PC-3 (cell line): ENCODE measurements around the gene PFKM. TPM values are rescaled to one million over a fixed set of nuclear protein-coding genes. Genes with fewer than 3 reads are reported as not detected.

Experiments used
- ATAC-seq: fragments of 200-7000 bp; cut with Tn5 transposase; 2 replicates; pipeline ENCODE4 v1.9.1; 2020; ENCODE audit warnings: mild to moderate bottlenecking, moderate library complexity
- BruUV-seq: library from RNA; stranded (reverse); fragments of 400-500 nt; replicated peaks from 2 replicates; lab custom pipeline; 2021; lab: Mats Ljungman, UMichigan
- CTCF ChIA-PET: fragments of 300-600 bp; sonication (Branson Sonifier 250); formaldehyde crosslinking; loops from one replicate; lab custom pipeline; 2022; ENCODE audit warnings: antibody characterized with exemption; lab: Charles Lee
- POLR2A ChIA-PET: fragments of 300-600 bp; sonication (Branson Sonifier 250); formaldehyde crosslinking; loops from one replicate; lab custom pipeline; 2022; ENCODE audit warnings: antibody characterized with exemption; ENCODE audit not compliant: unreplicated experiment; lab: Charles Lee
- DNase-seq: peaks from one replicate; pipeline ENCODE4 v3.0.0-alpha.2; 2015
- H2AFZ ChIP-seq: fragments of 300-600 bp; sonication (generic); 2 replicates; pipeline ENCODE4 v1.6.0; 2016; ENCODE audit warnings: antibody characterized with exemption, low read length
- H3F3A ChIP-seq: fragments of 300-600 bp; sonication (generic); one replicate; pipeline ENCODE4 v1.6.0; 2017; ENCODE audit warnings: antibody characterized with exemption, low read length, control low read depth, mild to moderate bottlenecking; ENCODE audit not compliant: unreplicated experiment
- H3K27ac ChIP-seq: fragments of 300-600 bp; sonication (generic); 2 replicates; pipeline ENCODE4 v1.5.1; 2016; ENCODE audit warnings: mild to moderate bottlenecking, low read length
- H3K27me3 ChIP-seq: fragments of 300-600 bp; sonication (generic); 2 replicates; pipeline ENCODE4 v1.6.1; 2016; ENCODE audit warnings: low read length, mixed read lengths
- H3K36me3 ChIP-seq: fragments of 300-600 bp; sonication (generic); 2 replicates; pipeline ENCODE4 v1.6.1; 2016; ENCODE audit warnings: low read depth, mixed run types, low read length, mixed read lengths
- H3K4me1 ChIP-seq: fragments of 300-600 bp; sonication (generic); 2 replicates; pipeline ENCODE4 v1.5.1; 2016; ENCODE audit warnings: low read length; ENCODE audit not compliant: insufficient read depth
- H3K4me2 ChIP-seq: fragments of 300-600 bp; sonication (generic); 2 replicates; pipeline ENCODE4 v1.6.0; 2016; ENCODE audit warnings: low read length
- H3K4me3 ChIP-seq: fragments of 300-600 bp; sonication (generic); 2 replicates; pipeline ENCODE4 v1.5.1; 2016; ENCODE audit warnings: mild to moderate bottlenecking, low read length, mixed read lengths
- H3K79me2 ChIP-seq: fragments of 300-600 bp; sonication (generic); 2 replicates; pipeline ENCODE4 v1.6.1; 2017; ENCODE audit warnings: low read length, mixed read lengths
- H3K9ac ChIP-seq: fragments of 300-600 bp; sonication (generic); 2 replicates; pipeline ENCODE4 v1.6.0; 2016; ENCODE audit warnings: mild to moderate bottlenecking, low read length
- H3K9me2 ChIP-seq: fragments of 300-600 bp; sonication (generic); replicated peaks from 2 replicates; pipeline ENCODE4 v1.6.1; 2016; ENCODE audit warnings: mixed run types, low read length, mixed read lengths
- H3K9me3 ChIP-seq: fragments of 300-600 bp; sonication (generic); 2 replicates; pipeline ENCODE4 v1.6.1; 2016; ENCODE audit warnings: low read length, mixed read lengths
- H4K20me1 ChIP-seq: fragments of 300-600 bp; sonication (generic); 2 replicates; pipeline ENCODE4 v1.6.1; 2016; ENCODE audit warnings: low read length, mixed read lengths
- EZH2 ChIP-seq: fragments of 300-600 bp; sonication (generic); IDR thresholded peaks from one replicate; pipeline ENCODE4 v1.6.1; 2017; ENCODE audit warnings: antibody characterized with exemption, mild to moderate bottlenecking, low read length; ENCODE audit not compliant: unreplicated experiment
- EZH2phosphoT487 ChIP-seq: fragments of 300-600 bp; sonication (generic); IDR thresholded peaks from 2 replicates; pipeline ENCODE4 v1.6.1; 2018; ENCODE audit warnings: mild to moderate bottlenecking, antibody characterized with exemption, low read length, borderline replicate concordance
- intact Hi-C: fragments of 100-400 bp; cut with micrococcal nuclease; formaldehyde crosslinking; loops from 2 replicates; pipeline ENCODE4 v1.9.0; 2023
- total RNA-seq: library from RNA; depleted of rRNA; stranded (reverse); fragments of >200 nt; gene quantifications from 2 replicates; pipeline ENCODE4 v1.2.3, GENCODE V29; 2014
- TF ChIP-seq, protein P1 (sequence below): fragments of 300-600 bp; sonication (generic); conservative IDR thresholded peaks from 2 replicates; pipeline ENCODE4 v1.5.1; 2017; ENCODE audit warnings: antibody characterized with exemption, low read depth, mild to moderate bottlenecking, low read length

Gene PFKM
- total RNA-seq, 1 experiment from 2014 or later: 62.2 TPM

DNA sequence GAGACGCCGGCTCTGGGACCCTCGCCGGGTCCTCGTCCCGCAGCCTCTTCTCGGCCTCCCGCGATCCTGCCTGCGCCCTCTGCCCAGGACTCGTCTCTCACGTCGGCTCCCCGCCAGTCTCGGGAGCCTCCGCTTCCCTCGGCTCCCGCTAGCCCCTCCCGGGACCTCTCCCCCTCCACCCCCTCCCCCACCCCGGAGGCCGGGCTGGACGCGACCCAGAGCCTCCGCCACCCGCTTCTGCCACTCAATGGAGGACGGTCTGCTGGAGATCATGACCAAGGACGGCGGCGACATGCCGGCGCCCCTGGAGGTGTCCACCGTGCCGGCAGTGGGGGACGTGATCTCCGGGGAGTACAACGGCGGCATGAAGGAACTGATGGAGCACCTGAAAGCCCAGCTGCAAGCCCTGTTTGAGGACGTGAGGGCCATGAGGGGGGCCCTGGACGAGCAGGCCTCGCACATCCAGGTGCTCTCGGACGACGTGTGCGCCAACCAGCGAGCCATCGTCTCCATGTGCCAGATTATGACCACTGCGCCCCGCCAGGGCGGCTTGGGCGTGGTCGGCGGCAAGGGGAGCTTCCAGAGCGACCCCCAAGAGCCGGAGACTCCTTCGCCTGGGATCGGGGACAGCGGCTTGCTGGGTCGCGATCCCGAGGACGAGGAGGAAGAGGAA, 64.8 kb downstream of the PFKM start:
- H3K9me3 ChIP-seq: no peaks in the 10 kb centered on the region
- no peaks in the 10 kb centered on the region for H3K9me2 ChIP-seq
- no peak overlapping the region for H3K4me2 ChIP-seq
- CTCF ChIA-PET: no interaction called here
- POLR2A ChIA-PET: no interaction called here
- no peaks in the 10 kb centered on the region for H3K79me2 ChIP-seq
- no TSS peak for BruUV-seq
- H2AFZ ChIP-seq: no peak overlapping the region
- no peak for TF ChIP-seq EZH2
- TF ChIP-seq, protein P1, sequence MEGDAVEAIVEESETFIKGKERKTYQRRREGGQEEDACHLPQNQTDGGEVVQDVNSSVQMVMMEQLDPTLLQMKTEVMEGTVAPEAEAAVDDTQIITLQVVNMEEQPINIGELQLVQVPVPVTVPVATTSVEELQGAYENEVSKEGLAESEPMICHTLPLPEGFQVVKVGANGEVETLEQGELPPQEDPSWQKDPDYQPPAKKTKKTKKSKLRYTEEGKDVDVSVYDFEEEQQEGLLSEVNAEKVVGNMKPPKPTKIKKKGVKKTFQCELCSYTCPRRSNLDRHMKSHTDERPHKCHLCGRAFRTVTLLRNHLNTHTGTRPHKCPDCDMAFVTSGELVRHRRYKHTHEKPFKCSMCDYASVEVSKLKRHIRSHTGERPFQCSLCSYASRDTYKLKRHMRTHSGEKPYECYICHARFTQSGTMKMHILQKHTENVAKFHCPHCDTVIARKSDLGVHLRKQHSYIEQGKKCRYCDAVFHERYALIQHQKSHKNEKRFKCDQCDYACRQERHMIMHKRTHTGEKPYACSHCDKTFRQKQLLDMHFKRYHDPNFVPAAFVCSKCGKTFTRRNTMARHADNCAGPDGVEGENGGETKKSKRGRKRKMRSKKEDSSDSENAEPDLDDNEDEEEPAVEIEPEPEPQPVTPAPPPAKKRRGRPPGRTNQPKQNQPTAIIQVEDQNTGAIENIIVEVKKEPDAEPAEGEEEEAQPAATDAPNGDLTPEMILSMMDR: no peak
- TF ChIP-seq EZH2phosphoT487: no peak
- no peak overlapping the region for H3K27ac ChIP-seq
- H3F3A ChIP-seq: no peaks in the 10 kb centered on the region
- ATAC-seq (no peak), DNase-seq (no peak)
- intact Hi-C loops: loop anchor here (10.0 kb wide), 1 partner anchor 279 kb away; the partner anchor contains the start of gene VDR
- no peaks in the 10 kb centered on the region for H3K36me3 ChIP-seq
- no peak overlapping the region for H3K9ac ChIP-seq
- no peak overlapping the region for H3K4me3 ChIP-seq
- peaks cover 13% of the 10 kb centered on the region for H3K4me1 ChIP-seq
- H4K20me1 ChIP-seq: no peaks in the 10 kb centered on the region
- H3K27me3 ChIP-seq: peaks cover 38% of the 10 kb centered on the region

DNA sequence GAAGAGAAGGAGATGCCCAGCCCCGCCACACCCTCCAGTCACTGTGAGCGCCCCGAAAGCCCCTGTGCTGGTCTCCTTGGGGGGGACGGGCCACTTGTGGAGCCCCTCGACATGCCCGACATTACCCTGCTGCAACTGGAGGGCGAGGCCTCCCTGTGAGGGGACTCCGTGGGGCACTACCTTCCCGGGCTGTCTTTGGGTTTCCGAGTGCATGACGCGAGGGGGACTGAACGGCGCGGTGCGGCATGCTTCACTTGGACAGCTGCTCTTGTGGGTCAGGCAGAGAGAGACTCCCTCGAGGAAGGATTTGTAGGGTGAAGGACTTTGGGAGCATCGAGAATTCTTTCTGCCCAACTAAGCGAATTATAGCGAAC, 65.4 kb downstream of the PFKM start:
- no peak overlapping the region for H3K4me3 ChIP-seq
- no peak overlapping the region for H2AFZ ChIP-seq
- no peaks in the 10 kb centered on the region for H3K36me3 ChIP-seq
- TF ChIP-seq, protein P1: no peak
- TF ChIP-seq EZH2 (no peak), EZH2phosphoT487 (no peak)
- H3K9ac ChIP-seq: no peak overlapping the region
- no peaks in the 10 kb centered on the region for H4K20me1 ChIP-seq
- no peaks in the 10 kb centered on the region for H3F3A ChIP-seq
- peaks cover 13% of the 10 kb centered on the region for H3K4me1 ChIP-seq
- no peaks in the 10 kb centered on the region for H3K9me2 ChIP-seq
- H3K79me2 ChIP-seq: no peaks in the 10 kb centered on the region
- no peak overlapping the region for H3K4me2 ChIP-seq
- no peaks in the 10 kb centered on the region for H3K9me3 ChIP-seq
- intact Hi-C loops: loop anchor here (10.0 kb wide), 1 partner anchor 280 kb away; the partner anchor contains the start of gene VDR
- H3K27ac ChIP-seq: no peak overlapping the region
- POLR2A ChIA-PET: no interaction called here
- no TSS peak for BruUV-seq
- DNase-seq (no peak), ATAC-seq (no peak)
- CTCF ChIA-PET: no interaction called here
- peaks cover 35% of the 10 kb centered on the region for H3K27me3 ChIP-seq
